ENCODE measurements around the gene PPARA.
"Not testable (repeated sequence)": the region's sequence is repeated elsewhere in the genome, so short reads cannot be mapped to it uniquely, and the experiment has no call there.

Gene PPARA

GRCh38 chr22:46196278-46196677, 46.0 kb downstream of the PPARA start:
- Histone ChIP-seq H3K27me3 (ENCODE audit: insufficient read depth, low read length) (no peaks in the 10 kb centered on the region), H3K79me2 (ENCODE audit: control insufficient read depth, insufficient read depth, low read length, unreplicated experiment) (no peaks in the 10 kb centered on the region), H3K36me3 (ENCODE audit: insufficient read depth, low read length) (no peaks in the 10 kb centered on the region), H3K4me3 (ENCODE audit: low read depth, low read length) (no peak overlapping the region), H3K27ac (ENCODE audit: low read depth, low read length) (no peak overlapping the region), H3K4me1 (ENCODE audit: control insufficient read depth, insufficient read depth, low read length, unreplicated experiment) (no peaks in the 10 kb centered on the region), H2AFZ (ENCODE audit: low read length, unreplicated experiment) (no peak overlapping the region)

GRCh38 chr22:46198274-46198673, 47.9 kb downstream of the PPARA start:
- H3K27ac ChIP-seq (ENCODE audit: low read depth, low read length) = no peak overlapping the region
- H2AFZ ChIP-seq (ENCODE audit: low read length, unreplicated experiment) = no peak overlapping the region
- no peaks in the 10 kb centered on the region for H3K79me2 ChIP-seq (ENCODE audit: control insufficient read depth, insufficient read depth, low read length, unreplicated experiment)
- H3K27me3 ChIP-seq (ENCODE audit: insufficient read depth, low read length) = no peaks in the 10 kb centered on the region
- no peak overlapping the region for H3K4me3 ChIP-seq (ENCODE audit: low read depth, low read length)
- no peaks in the 10 kb centered on the region for H3K4me1 ChIP-seq (ENCODE audit: control insufficient read depth, insufficient read depth, low read length, unreplicated experiment)
- no peaks in the 10 kb centered on the region for H3K36me3 ChIP-seq (ENCODE audit: insufficient read depth, low read length)

- H3K36me3 ChIP-seq (ENCODE audit: insufficient read depth, low read length); H3K79me2 ChIP-seq (ENCODE audit: control insufficient read depth, insufficient read depth, low read length, unreplicated experiment); H3K27me3 ChIP-seq (ENCODE audit: insufficient read depth, low read length); H3K4me3 ChIP-seq (ENCODE audit: low read depth, low read length); H3K4me1 ChIP-seq (ENCODE audit: control insufficient read depth, insufficient read depth, low read length, unreplicated experiment); H2AFZ ChIP-seq (ENCODE audit: low read length, unreplicated experiment); H3K27ac ChIP-seq (ENCODE audit: low read depth, low read length): not testable (repeated sequence)
These were observed 48.5 kb downstream of the PPARA start for GRCh38 chr22:46198806-46199205.

GRCh38 chr22:46201059-46201757, 50.9 kb downstream of the PPARA start:
- H3K79me2 ChIP-seq (ENCODE audit: control insufficient read depth, insufficient read depth, low read length, unreplicated experiment) = no peaks in the 10 kb centered on the region
- H3K27ac ChIP-seq (ENCODE audit: low read depth, low read length) = no peak overlapping the region
- H3K4me3 ChIP-seq (ENCODE audit: low read depth, low read length) = no peak overlapping the region
- no peaks in the 10 kb centered on the region for H3K4me1 ChIP-seq (ENCODE audit: control insufficient read depth, insufficient read depth, low read length, unreplicated experiment)
- no peak overlapping the region for H2AFZ ChIP-seq (ENCODE audit: low read length, unreplicated experiment)
- H3K27me3 ChIP-seq (ENCODE audit: insufficient read depth, low read length) = no peaks in the 10 kb centered on the region
- H3K36me3 ChIP-seq (ENCODE audit: insufficient read depth, low read length) = no peaks in the 10 kb centered on the region

- H3K4me1 ChIP-seq (ENCODE audit: control insufficient read depth, insufficient read depth, low read length, unreplicated experiment) = no peaks in the 10 kb centered on the region
- no peak overlapping the region for H3K27ac ChIP-seq (ENCODE audit: low read depth, low read length)
- no peak overlapping the region for H2AFZ ChIP-seq (ENCODE audit: low read length, unreplicated experiment)
- no peak overlapping the region for H3K4me3 ChIP-seq (ENCODE audit: low read depth, low read length)
- H3K79me2 ChIP-seq (ENCODE audit: control insufficient read depth, insufficient read depth, low read length, unreplicated experiment) = no peaks in the 10 kb centered on the region
- H3K36me3 ChIP-seq (ENCODE audit: insufficient read depth, low read length) = no peaks in the 10 kb centered on the region
- no peaks in the 10 kb centered on the region for H3K27me3 ChIP-seq (ENCODE audit: insufficient read depth, low read length)
These were observed 52.7 kb downstream of the PPARA start for GRCh38 chr22:46202897-46203600.

GRCh38 chr22:46203601-46203980, 53.3 kb downstream of the PPARA start:
- H3K79me2 ChIP-seq (ENCODE audit: control insufficient read depth, insufficient read depth, low read length, unreplicated experiment) = no peaks in the 10 kb centered on the region
- H2AFZ ChIP-seq (ENCODE audit: low read length, unreplicated experiment) = no peak overlapping the region
- H3K27me3 ChIP-seq (ENCODE audit: insufficient read depth, low read length) = no peaks in the 10 kb centered on the region
- 0 out of 2 replicates have a peak, but pooled peaks cover under 1% of the 10 kb centered on the region for H3K36me3 ChIP-seq (ENCODE audit: insufficient read depth, low read length)
- no peak overlapping the region for H3K27ac ChIP-seq (ENCODE audit: low read depth, low read length)
- H3K4me1 ChIP-seq (ENCODE audit: control insufficient read depth, insufficient read depth, low read length, unreplicated experiment) = no peaks in the 10 kb centered on the region
- H3K4me3 ChIP-seq (ENCODE audit: low read depth, low read length) = no peak overlapping the region

- Histone ChIP-seq H3K4me3 (ENCODE audit: low read depth, low read length) (no peak overlapping the region), H3K27ac (ENCODE audit: low read depth, low read length) (no peak overlapping the region), H3K27me3 (ENCODE audit: insufficient read depth, low read length) (no peaks in the 10 kb centered on the region), H3K4me1 (ENCODE audit: control insufficient read depth, insufficient read depth, low read length, unreplicated experiment) (no peaks in the 10 kb centered on the region), H3K79me2 (ENCODE audit: control insufficient read depth, insufficient read depth, low read length, unreplicated experiment) (no peaks in the 10 kb centered on the region), H3K36me3 (ENCODE audit: insufficient read depth, low read length) (0 out of 2 replicates have a peak, but pooled peaks cover 4% of the 10 kb centered on the region), H2AFZ (ENCODE audit: low read length, unreplicated experiment) (no peak overlapping the region)
These were observed 58.9 kb downstream of the PPARA start for GRCh38 chr22:46209262-46209661.

- 0 out of 2 replicates have a peak, but pooled peaks cover 4% of the 10 kb centered on the region for H3K36me3 ChIP-seq (ENCODE audit: insufficient read depth, low read length)
- H3K4me3 ChIP-seq (ENCODE audit: low read depth, low read length) = no peak overlapping the region
- no peaks in the 10 kb centered on the region for H3K27me3 ChIP-seq (ENCODE audit: insufficient read depth, low read length)
- H2AFZ ChIP-seq (ENCODE audit: low read length, unreplicated experiment) = no peak overlapping the region
- H3K27ac ChIP-seq (ENCODE audit: low read depth, low read length) = no peak overlapping the region
- H3K79me2 ChIP-seq (ENCODE audit: control insufficient read depth, insufficient read depth, low read length, unreplicated experiment) = no peaks in the 10 kb centered on the region
- no peaks in the 10 kb centered on the region for H3K4me1 ChIP-seq (ENCODE audit: control insufficient read depth, insufficient read depth, low read length, unreplicated experiment)
These were observed 61.9 kb downstream of the PPARA start for GRCh38 chr22:46212195-46212594.

GRCh38 chr22:46213052-46213451, 62.7 kb downstream of the PPARA start:
- 0 out of 2 replicates have a peak, but pooled peaks cover 4% of the 10 kb centered on the region for H3K36me3 ChIP-seq (ENCODE audit: insufficient read depth, low read length)
- H3K4me3 ChIP-seq (ENCODE audit: low read depth, low read length) = no peak overlapping the region
- H3K79me2 ChIP-seq (ENCODE audit: control insufficient read depth, insufficient read depth, low read length, unreplicated experiment) = no peaks in the 10 kb centered on the region
- no peaks in the 10 kb centered on the region for H3K27me3 ChIP-seq (ENCODE audit: insufficient read depth, low read length)
- H2AFZ ChIP-seq (ENCODE audit: low read length, unreplicated experiment) = no peak overlapping the region
- H3K27ac ChIP-seq (ENCODE audit: low read depth, low read length) = no peak overlapping the region
- no peaks in the 10 kb centered on the region for H3K4me1 ChIP-seq (ENCODE audit: control insufficient read depth, insufficient read depth, low read length, unreplicated experiment)

- no peaks in the 10 kb centered on the region for H3K4me1 ChIP-seq (ENCODE audit: control insufficient read depth, insufficient read depth, low read length, unreplicated experiment)
- no peak overlapping the region for H3K4me3 ChIP-seq (ENCODE audit: low read depth, low read length)
- no peak overlapping the region for H2AFZ ChIP-seq (ENCODE audit: low read length, unreplicated experiment)
- H3K27me3 ChIP-seq (ENCODE audit: insufficient read depth, low read length) = no peaks in the 10 kb centered on the region
- no peaks in the 10 kb centered on the region for H3K36me3 ChIP-seq (ENCODE audit: insufficient read depth, low read length)
- H3K27ac ChIP-seq (ENCODE audit: low read depth, low read length) = no peak overlapping the region
- H3K79me2 ChIP-seq (ENCODE audit: control insufficient read depth, insufficient read depth, low read length, unreplicated experiment) = no peaks in the 10 kb centered on the region
These were observed 63.8 kb downstream of the PPARA start for GRCh38 chr22:46214149-46214548.

GRCh38 chr22:46214616-46215015, 64.3 kb downstream of the PPARA start:
- Histone ChIP-seq H3K36me3 (ENCODE audit: insufficient read depth, low read length) (no peaks in the 10 kb centered on the region), H3K27ac (ENCODE audit: low read depth, low read length) (no peak overlapping the region), H3K4me1 (ENCODE audit: control insufficient read depth, insufficient read depth, low read length, unreplicated experiment) (no peaks in the 10 kb centered on the region), H3K79me2 (ENCODE audit: control insufficient read depth, insufficient read depth, low read length, unreplicated experiment) (no peaks in the 10 kb centered on the region), H2AFZ (ENCODE audit: low read length, unreplicated experiment) (no peak overlapping the region), H3K4me3 (ENCODE audit: low read depth, low read length) (no peak overlapping the region), H3K27me3 (ENCODE audit: insufficient read depth, low read length) (no peaks in the 10 kb centered on the region)
